HG03558 (cell line): ENCODE results near the gene RXRB.
"Not testable (repeated sequence)": the region's sequence is repeated elsewhere in the genome, so short reads cannot be mapped to it uniquely, and the experiment has no call there.

Experiments used
- ATAC-seq: cut with Tn5 transposase; IDR thresholded peaks from one replicate; pipeline ENCODE4 v1.9.1; 2021; ENCODE audit warnings: moderate number of reproducible peaks; ENCODE audit not compliant: unreplicated experiment; ENCODE audit errors: extremely low read depth

Gene RXRB

GRCh38 chr6:33200219-33201146 is at the start of gene RXRB, which contains the start of gene SLC39A7:
Gene RXRB (minus strand): TSS chr6:33200665. CDS start chr6:33200476, 189 bp downstream.
Gene SLC39A7 (plus strand): TSS chr6:33200867. CDS start chr6:33201246, 379 bp downstream.
- ATAC-seq: no peak

GRCh38 chr6:33249732-33250630 is 49.5 kb upstream of the RXRB start:
- ATAC-seq: no peak

GRCh38 chr6:33248932-33249731 is 48.7 kb upstream of the RXRB start:
- ATAC-seq: peak; percentile 61

- ATAC-seq: no peak
Observed at GRCh38 chr6:33248643-33248931, 48.1 kb upstream of the RXRB start.

- no peak for ATAC-seq
Observed at GRCh38 chr6:33247977-33248642, 47.6 kb upstream of the RXRB start.

DNA sequence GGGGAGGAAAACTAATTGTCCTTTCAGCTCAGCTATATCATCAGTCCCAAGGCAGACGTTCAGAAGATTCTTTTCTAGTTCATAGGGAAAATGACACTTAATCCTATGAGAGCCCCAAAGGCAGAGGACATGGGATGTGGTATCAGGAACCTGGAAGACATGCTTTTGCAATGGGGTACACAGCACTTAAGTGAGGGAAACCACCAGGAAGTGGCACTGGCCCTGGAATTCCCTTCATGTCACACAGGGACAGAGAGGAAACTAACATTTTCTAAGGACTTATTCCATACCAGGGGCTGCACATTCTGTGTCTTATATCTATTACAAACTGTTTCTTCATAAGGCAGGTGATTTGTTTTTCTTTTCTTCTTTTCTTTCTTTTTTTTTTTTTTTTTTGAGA is 43.0 kb upstream of the RXRB start:
- no peak for ATAC-seq

- ATAC-seq: no peak
Observed at GRCh38 chr6:33241968-33242367, 41.5 kb upstream of the RXRB start.

DNA sequence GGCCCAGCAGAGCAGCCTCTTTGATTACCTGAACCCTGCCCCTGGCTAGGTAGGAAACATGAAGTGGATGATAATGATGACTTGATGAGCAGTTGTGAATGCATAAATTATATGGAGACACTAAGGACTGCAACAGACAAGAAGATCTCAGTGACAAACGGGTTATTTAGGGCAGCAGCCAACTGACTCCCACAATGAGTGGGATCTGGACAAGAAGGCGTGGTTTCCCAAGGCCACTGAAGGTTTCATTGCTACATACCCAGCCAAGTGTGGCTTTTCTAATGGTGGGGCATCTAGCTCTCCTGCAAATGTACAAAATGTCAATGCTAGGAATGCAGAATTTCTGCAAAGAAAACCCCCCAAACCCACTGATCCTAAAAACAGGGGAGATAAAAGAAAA is 37.3 kb upstream of the RXRB start:
- ATAC-seq: no peak

GRCh38 chr6:33236852-33237251 is 36.4 kb upstream of the RXRB start:
- ATAC-seq: no peak

DNA sequence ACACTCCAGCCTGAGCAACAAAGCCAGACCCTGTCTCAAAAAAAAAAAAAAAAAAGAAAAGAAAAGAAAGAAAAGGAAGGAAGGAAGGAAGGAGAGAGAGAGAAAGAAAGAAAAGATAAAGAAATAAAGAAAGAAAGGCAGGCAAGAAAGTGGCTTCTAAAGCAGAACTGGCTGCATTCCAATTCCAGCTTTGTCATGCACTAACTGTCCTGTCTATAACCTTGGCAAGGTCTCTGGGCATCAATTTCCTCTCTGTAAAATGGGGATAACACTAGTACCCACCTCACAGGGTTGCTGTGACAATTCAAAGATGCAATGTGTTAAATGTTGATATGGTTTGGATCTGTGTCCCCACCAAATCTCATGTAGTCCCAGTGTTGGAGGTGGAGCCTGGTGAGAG is 35.9 kb upstream of the RXRB start:
- ATAC-seq: no peak

DNA sequence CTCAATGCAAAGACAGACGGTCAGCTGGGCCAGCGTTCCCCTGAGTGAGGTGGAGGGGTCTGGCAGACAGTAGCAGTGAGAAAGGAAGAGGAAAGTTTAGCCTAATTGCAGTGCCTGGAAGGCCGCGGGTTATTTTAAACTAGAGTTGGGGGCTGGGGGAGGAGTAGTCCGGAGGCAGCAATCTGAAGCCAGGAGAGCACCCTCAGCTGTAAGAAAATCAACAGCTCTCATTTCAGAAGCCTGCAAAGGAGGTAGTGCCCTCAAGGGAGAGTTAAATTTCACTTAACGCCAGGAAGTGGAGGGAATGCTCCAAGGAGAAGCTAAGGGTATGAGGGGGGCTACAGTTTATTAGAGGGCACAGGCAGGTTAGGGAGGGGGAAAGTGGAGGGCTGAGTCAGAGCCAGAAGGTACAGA is 34.8 kb upstream of the RXRB start:
- ATAC-seq: no peak

GRCh38 chr6:33226503-33227120 is 26.1 kb upstream of the RXRB start:
- not testable (repeated sequence) for ATAC-seq

- ATAC-seq: no peak
Observed at GRCh38 chr6:33217681-33218080, 17.2 kb upstream of the RXRB start.

- ATAC-seq: no peak
Observed at GRCh38 chr6:33217246-33217645, 16.8 kb upstream of the RXRB start.

- ATAC-seq: no peak
Observed at GRCh38 chr6:33216117-33216649, 15.7 kb upstream of the RXRB start.

DNA sequence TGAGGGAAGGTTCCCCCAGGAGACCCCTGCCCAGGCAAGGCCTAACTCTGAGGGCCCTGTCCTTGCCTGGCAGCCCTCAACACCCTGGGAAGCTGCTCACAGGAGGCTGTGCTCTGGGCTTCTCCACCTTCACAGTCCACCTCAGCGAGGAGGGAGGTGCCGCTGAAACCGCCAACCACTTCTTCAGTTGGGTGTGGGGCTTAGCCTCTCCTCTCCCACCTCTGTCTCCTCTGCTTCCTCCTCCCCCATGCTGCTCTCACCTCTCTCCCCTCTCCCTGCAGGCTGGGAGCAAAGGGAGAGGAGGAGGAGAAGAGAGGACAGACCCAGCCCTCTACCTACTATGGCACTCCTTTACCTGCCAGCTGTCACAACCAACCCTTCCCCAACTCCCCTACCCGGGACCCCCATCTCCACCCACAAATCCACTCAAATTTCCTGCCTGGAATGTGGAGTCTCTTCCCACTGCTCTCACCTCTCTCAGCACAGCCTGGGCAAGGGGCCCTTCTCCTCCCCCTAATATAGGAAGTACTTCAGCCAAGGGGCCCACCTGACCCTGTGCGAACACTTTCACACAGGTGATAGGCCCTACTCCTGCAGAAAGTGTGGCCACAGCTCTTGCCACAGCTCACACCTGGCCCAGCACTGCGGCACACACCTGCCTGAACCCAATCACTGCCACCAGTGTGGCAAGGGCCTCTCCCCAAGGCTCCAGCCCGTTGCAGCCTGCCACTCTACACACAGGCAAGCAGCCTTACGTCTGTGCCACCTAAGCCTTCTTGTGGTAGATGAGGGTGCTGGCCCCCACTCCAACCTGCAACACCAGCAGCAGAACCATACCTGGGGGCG is 15.0 kb upstream of the RXRB start:
- ATAC-seq: no peak

- ATAC-seq: no peak
Observed at GRCh38 chr6:33213989-33214335, 13.5 kb upstream of the RXRB start.
